GM21619 (cell line): Measurements from ENCODE around the gene NPW.

Source experiments
- ATAC-seq: cut with Tn5 transposase; IDR thresholded peaks from one replicate; pipeline ENCODE4 v1.9.1; 2021; ENCODE audit not compliant: unreplicated experiment

The NPW gene

DNA sequence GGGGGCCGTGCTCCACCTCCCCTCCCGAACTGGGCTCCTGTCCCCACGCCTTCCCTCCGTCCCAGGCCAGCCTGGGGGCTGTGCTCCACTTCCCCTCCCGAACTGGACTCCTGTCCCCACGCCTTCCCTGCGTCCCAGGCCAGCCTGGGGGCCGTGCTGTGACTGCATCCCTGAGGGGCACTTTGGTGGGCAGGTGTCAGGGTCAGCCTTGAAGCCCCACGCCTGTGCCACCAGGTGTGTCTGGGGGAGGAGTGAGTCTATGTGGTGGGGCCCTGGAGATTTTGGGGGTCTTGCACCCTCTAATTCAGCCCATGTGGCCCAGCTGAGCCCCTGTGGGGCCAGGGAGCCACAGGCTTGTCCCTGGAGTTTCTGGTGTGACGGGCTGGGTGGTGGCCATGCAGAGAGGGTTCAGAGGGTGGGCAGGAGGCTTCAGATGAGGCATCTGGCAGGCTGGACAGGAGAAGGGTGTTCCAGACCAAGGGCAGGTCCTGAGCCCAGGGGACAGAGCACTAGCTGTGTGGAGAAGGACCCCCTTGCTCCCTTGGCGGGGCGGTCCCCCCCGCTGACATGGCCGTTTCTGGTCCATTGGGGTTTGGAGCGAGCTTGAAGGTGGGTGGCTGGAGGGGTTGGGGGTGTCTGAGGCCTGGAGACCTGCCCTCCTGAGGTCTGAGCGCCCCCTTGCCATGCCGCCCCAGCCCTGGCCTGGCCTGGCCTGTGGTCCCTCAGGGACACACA is 15.3 kb downstream of the NPW start:
- ATAC-seq: no peak

DNA sequence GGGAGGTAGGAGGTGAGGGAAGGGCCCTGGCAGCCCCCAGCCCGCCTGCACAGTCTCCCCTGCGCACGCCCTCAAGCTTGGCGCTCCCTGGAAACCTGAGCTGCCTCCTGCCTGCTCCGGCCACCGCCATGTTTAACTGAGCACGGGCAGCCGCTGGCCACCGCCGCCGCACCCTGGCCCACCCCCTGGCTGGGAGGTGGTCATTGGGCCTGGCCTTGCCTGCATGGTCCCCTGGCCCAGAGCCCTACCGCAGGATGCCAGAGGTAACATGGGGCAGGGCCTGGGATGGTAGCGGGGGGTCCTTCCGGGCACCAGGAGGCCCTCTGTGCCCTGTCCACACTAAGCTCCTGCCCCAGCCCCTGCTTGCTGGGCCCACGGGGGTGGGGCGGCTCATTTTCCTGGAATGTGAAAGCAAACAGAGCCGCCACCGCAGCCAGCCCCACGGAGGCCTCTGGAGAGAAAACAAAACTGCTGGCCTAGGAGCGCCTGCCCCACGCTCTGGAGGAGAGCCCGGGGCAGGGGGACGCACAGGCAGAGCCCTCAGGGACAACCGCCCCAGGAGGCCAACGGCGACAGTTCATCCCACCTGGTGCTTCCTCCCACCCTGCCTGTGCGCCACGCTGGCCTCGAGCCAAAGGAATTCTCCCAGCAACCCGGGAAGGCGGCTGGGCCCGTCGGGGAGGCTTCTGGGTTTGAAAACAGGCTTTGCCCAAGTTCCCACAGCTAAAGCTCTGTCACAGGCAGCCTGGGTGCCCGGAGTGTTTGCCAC is 16.0 kb downstream of the NPW start:
- no peak for ATAC-seq

DNA sequence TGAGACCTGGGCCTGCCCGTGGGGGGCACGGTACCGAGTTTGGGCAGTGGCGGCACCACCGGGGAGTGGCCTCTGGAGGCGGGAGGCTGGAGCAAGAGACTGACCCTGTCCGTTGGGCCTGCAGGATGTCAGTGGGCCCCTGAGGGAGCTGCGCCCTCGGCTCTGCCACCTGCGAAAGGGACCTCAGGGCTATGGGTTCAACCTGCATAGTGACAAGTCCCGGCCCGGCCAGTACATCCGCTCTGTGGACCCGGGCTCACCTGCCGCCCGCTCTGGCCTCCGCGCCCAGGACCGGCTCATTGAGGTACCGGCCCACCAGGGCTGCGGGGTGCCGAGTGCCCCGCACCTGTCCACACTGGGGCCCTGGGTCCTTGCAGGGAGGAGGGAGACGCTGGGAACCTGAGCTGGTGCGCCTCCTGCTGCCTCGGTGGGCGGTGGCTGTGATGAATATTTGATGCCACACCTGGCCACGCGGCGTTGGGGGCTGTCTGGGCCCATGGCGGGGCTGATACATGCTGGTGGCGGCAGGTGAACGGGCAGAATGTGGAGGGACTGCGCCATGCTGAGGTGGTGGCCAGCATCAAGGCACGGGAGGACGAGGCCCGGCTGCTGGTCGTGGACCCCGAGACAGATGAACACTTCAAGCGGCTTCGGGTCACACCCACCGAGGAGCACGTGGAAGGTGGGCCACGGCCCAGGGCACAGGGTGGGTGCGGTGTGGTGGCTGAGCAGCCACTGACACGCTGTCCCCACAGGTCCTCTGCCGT is 16.8 kb downstream of the NPW start:
- no peak for ATAC-seq

DNA sequence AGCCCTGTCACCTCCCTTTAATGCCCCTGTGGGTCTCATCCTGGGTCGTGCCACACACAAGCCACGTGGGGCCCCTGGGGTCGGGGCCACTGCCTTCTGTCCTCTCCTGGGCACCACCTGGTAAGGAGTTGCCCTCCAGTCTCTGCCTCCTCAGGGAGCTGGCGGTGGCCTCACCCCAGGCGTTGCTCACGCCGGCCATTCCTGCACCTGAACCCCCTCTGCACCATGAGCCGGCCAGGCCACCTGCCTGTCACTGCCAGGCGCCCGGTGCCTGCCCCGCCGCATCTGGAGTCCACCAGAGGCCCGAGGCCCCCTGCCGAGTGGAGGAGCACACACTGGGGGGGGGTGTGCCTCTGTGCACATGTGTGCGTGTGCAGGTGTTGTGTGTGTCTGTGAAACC is 17.5 kb downstream of the NPW start:
- no peak for ATAC-seq

DNA sequence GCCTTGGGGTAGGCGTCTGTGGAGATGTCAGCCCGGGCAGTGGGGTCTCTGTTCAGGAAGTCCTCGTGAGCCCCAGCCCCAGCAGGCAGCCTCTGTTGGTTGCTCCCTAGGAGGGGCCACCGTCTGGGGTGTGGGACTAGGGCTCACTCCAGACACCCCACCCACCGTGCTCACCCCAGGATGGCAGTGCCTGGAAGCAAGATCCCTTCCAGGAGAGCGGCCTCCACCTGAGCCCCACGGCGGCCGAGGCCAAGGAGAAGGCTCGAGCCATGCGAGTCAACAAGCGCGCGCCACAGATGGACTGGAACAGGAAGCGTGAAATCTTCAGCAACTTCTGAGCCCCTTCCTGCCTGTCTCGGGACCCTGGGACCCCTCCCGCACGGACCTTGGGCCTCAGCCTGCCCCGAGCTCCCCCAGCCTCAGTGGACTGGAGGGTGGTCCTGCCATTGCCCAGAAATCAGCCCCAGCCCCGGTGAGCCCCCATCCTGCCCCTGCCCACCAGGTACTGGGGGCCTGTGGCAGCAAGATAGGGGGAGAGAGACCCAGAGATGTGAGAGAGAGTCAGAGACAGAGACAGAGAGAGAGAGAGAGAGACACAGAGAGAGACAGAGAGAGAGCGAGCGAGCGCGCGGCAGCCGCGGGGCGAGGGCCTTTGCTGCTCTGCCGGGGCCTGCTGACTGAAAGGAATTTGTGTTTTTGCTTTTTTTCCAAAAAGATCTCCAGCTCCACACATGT is 18.2 kb downstream of the NPW start:
- ATAC-seq: no peak

DNA sequence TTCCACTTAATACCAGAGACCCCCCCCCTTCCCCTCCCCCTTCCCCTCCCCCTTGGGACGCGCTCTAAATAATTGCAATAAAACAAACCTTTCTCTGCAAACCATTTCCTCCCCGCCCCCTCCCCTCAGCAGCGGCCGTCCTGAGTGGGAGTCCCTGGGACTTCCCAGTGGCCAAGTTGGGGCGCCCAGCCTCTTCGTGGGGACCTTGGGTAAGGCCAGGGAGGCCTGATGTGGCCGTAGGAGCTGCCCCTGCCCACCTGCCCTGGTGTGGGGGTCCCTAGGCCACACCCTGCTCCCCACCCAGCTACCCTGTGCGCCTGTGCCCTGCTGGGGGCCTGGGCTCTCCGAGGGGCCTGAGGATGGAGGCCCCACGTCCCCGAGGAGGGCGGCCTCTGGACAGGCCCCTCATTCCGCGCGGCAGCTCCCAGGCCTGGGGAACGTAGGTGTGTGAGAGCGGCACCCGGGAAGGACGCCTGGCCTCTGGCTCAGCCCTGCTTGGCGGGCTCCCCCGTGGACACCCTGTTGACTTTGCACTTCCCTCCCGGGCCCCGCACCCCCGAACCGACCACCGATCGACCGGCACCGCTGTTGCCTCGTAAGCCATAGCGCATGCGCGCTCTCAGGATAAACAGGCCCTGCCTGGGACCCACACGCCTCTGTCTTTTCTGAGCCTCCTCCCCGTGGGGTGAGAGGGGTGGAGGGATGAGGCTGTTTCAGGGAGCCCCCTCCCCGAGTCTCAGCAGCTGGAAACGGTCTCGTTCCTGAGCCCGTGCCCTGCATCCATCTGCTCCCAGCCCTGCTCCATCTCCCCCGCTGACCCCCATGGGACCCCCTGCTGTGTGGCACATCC is 19.0 kb downstream of the NPW start:
- ATAC-seq: no peak

DNA sequence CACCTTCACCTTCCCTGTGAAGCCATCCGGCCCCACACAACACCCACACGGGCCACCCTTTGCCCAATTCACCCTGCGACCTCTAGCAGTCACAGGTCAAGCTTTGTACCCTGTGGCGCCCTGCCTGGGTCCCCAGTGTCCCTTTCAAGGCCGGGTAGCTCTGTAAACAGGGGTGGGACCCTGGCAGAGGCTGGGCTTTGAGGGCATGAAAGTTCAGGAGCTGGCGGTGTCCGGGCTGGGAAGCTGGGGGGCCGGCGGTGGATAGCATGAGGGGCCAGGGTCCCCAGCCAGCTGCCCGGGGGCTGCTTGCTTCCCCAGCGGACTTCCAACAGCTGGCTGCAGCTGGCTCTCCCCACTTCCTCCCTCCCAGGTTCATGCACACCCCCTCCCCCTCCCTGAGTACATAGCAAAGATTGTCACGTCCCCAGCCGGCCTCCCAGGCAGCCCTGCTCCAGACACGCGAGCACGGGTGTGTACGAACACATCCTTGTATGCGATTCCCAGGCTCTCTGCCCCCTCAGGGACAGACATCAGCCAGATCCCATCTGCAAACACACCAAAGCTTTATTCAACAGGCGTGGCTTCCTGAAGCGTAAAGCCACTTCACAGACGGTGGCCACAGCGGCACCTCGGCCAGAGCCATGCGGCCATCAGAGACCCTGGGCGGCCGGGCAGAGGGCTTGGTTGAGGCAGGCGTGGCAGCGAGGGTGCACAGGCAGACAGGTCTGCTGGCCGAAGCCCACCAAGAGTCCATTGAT is 19.9 kb downstream of the NPW start:
- ATAC-seq: no peak

DNA sequence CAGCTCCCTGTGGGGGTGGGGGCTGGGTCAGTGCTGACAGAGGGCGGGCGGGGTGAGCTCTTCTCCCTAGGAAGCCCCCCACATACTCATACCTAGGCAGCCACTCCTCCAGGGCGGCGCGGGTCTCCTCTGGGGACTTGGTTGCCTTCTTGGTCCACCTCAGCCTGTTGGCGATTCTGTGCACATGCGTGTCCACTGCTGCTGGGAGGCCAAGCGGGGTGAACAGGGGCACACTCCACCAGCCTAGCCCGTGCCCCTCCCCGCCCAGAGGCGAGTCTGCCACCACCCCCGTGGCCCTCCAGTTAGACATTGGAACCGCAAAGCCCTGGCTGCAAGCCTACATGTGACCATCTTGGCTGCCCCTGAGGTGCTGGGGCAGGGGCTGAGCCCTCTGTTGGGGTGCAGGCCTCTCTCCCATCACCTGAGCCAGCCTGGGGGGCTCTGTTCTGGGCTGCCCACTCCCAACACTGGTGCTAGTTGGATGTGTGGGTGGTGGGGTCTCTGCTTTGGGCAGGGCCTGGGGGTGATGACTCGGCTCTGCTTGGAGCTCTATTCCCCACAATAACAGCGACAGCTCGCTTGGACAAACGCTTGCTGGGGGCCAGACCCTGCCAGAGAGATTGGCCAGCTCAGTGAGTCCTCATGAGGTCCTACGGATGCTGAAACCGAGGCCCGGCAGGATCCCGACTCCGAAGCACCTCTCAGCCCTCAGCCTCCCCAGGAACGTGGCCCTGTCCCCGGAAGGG is 20.6 kb downstream of the NPW start:
- ATAC-seq: no peak

DNA sequence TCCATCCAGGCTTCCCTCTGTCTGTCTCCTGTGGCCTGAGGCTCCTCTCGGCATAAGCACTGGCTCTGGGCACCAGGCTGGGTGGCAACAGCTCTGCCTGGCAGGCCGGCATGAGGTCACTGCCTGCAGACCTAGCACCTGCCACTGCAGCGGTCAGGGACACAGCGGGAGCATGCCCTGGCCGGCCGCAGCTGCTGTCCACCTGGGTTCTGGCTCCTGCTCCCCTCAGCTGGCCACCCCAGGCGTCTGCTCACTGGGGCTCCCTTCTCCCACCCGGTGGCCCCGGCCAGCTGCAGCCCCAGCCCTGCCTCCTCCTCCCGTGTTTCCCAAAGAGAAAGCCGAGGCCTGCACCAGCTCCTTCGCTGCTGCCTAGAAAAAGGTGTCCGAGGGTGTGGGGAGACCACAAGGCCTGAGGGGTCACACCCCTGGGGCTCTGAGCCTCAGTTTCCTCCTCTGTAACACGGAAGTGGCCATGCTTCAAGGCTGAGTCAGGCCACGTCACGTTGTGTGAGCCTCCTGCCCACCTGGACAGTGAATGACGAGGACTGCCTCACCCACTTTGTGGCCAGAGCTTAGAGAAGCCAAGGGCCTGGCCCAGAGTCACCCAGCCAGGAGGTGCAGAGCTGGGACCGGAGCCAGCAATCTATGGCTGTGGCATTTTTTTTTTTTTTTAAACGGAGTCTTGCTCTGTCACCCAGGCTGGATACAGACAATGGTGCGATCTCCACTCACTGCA is 21.4 kb downstream of the NPW start:
- ATAC-seq: no peak

DNA sequence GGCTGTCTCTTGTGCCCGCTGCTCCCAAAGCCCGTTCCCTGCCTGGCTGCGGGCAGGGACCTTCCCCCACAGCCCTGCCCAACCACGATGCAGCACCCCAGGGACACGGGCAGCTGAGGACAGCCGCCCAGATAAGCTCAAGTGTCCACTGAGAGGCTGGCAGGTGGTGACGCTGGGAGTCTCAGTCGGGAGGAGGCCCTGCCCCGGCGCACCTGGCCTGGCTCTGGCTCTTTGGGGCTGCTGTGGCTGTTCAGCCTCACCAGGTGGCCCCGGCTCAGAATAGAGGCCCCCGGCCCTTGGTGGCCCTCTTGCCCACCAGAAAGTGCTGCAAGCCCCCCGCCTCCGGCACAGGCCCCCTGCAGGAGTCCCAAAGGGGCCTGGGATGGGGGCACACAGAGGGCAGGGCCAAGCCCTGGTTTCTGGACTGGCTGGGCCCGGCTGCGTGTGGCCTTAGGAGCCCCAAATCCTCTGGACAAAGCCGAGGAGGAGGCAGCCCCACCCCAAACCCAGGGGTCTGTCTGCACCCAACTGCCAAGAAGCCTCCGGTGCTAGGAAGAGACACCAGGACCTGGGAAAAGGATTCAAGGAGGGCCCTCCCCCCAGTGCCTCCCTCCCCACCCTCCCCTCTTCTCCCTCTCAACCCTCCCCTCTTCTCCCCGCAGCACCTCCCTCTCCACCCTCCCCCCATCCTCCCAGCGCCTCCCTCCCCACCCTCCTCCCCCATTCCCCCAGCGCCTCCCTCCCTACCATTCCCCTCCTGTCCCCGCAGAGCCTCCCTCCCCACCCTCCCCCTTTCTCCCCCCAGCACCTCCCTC is 22.8 kb downstream of the NPW start:
- ATAC-seq: no peak

DNA sequence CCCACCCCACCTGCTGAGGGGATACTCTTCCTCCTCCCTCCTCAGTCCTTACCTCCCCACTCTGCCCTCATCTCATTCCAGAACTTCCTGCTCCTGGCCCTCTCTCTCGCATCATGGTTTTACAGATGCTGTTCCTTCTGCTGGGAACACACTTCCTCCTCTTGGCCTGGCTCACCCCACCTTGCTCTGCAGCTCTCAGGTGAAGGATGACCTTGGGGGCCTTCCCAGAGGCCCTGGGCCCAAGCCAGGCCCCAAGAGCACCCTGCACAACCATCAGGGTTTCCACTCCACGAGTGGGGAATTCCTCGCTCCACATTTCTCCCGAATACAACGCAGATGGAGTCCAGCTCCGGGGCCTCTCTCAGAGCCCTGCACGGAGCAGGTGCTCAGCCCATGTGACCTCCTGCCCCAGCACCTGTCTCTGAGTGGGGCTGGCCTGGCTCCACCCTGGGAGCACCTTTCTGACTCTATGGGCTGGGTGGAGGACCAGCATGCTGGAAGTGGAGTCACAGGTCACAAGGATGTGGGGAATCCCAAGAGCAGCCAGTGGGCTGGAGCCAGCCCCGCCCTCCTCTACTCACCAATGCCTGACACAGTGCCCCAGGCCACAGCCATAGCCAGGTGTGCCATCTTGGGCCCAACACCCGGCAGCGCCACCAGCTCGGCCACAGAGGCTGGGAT is 23.5 kb downstream of the NPW start:
- ATAC-seq: no peak

DNA sequence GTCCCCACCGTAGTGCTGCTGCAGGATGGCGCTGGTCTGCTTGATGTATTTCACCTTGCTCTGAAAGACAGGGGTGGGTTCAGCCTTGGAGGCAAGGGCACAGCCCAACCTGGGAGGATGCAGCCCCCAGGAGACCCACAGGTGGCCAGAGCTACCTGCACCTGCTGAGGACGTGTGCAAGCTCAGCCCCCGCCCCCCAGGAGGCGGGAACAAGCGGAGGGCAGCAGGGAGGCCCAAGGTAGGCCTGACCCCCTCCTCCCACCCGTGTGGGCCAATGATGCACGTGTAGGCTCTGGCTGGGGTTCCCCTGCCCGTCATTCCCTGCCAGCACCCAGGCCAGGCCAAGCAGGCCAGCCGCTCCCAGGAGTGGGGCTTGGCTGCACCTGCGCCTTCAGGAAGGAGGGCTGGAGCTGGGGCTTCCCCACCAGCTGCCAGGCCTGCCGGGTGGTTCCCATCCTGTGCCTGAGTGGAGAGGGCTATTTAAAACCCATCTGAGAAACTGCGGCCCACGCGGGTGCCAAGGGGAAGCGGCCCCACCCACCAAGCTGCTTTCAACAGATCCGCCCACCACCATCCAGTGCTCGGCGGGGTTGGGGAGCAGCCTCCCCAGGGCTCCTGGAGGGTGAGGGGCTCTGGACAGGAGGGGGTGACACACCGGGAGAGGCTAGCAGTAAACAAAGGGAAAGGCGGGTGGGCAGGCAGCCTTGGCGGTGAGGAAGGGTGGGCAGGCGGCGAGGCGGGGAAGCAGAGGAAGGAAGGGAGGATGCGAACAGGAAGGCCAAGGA is 24.3 kb downstream of the NPW start:
- no peak for ATAC-seq

DNA sequence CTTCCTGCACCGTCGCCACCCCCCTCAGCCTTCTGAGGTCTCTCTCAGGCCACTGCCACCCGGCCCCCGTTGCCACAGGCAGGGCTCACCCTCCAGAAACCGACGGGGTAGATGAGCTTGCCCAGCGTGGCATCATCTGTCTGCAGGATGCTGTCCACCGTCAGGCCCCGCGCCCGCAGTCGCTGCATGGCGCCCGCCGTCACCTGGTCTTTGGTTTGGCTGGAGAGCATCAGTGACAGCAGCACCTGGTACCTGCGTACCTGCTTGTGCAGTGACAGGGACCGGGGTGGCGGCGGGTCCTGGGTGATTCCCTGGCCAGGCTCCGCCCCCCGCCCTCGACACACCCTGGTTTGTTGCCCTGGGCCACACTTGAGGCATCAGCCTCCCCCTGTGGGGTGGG is 25.0 kb downstream of the NPW start:
- no peak for ATAC-seq

DNA sequence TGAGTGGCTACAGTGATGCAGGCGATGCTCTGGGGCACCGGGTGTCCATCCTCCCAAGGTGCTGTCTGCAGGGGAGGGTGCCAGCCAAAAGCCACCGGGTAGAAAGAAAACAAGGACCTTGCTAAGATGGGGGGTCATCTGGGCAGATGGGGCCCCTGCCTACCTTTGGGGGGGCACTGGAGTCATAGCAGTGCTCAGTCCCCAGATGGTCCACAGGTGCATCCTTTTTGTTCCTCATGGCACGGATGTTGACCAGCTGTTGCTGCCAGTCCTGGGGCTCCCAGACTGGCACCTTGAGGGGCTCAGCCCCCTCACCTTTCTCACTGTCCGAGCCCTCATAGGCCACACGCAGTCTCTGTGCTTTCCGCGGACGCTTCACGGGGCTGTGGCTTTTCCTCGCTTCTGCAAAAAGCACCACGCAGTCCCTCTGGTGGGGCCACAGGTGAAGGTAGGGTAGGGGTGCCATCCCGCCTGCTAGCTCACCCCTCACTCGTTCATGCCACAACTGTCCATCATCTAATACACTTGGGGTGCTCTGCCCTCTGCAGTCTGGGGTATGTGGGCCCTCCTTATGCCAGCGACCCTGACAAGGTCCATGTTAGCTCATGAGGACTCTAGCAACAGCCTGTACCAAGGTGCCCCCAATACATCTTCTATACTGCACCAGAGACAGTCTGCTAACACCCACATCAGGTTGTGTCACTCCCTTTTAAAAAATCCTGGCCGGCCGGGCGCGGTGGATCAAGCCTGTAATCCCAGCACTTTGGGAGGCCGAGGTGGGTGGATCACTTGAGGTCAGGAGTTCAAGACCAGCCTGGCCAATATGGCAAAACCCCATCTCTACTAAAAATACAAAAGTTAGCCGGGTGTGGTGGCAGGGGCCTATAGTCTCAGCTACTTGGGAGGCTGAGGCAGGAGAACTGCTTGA is 26.6 kb downstream of the NPW start:
- ATAC-seq: no peak

DNA sequence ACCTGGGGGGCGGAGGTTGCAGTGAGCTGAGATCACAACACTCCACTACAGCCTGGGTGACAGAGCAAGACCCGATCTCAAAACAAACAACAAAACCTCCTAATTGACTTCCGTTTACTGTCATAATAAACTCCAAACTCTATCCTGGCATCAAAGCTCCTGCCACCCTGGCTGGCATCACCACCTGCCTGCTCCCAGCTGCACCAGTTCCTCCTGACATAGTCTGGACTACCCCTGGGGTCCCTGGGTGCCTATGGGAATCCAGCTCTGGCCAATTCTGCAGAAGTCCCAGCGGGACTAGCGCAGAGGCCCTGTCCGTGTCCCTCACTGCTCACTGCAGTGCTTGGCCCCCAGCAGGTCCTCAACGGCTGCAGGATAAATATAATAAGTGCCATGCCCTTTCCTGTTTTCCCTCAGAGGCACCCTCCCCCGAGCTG is 27.3 kb downstream of the NPW start:
- no peak for ATAC-seq
